ENCODE measurements around the gene ARPP21. TPM values are rescaled to one million over a fixed set of nuclear protein-coding genes. Genes with fewer than 3 reads are reported as not detected.
A peak's percentile ranks its signal among the peaks of the same experiment; 100 is the strongest.
"Not testable (repeated sequence)": the region's sequence is repeated elsewhere in the genome, so short reads cannot be mapped to it uniquely, and the experiment has no call there.

The ARPP21 gene
- total RNA-seq, 1 donor from 2014 or later = 54.3 TPM

GRCh38 chr3:35784169-35784568 lies 144.8 kb downstream of the ARPP21 start:
- H3K4me1 ChIP-seq (ENCODE audit: control insufficient read depth in 3 of 3, insufficient read depth in 3 of 3, low read length in 3 of 3) = peaks cover 4 to 13% (median 10%) of the 10 kb centered on the region in 3 donors

DNA sequence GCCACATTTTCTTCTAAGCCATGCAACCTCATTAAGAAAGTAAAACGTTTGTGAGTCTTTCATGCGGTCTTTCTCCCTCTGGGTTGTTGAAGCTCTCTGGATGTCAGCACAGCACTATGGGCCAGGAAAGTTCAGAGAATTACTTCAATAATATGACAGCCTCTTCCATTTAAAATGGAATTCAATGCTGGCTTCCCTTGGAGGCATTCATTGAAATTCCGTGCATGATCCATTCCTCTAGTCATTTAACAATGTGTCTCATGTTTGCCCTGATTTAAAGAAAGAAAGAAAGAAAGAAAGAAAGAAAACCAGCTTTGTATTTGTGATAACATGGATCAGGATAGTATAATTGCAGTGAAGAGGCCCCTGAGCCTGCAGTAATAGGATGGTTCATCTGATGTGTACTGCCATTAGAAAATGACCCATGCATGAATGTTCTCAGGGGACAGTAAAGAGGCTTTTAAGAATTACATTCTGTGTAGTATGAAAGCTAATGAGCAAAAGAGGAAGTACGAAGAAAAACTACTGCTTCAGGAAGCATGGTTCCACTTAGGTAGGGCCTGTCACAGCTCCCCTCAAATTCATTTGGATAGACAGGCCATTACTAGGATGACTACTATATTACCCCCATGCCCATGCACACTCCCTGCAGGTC lies 146.0 kb downstream of the ARPP21 start:
- no peaks in the 10 kb centered on the region for H3K27me3 ChIP-seq (ENCODE audit: control insufficient read depth in 3 of 3, insufficient read depth in 3 of 3, low read length in 3 of 3)
- H3K4me1 ChIP-seq (ENCODE audit: control insufficient read depth in 3 of 3, insufficient read depth in 3 of 3, low read length in 3 of 3) = peaks cover 8 to 16% (median 13%) of the 10 kb centered on the region in 3 donors
- no peaks in the 10 kb centered on the region for H3K36me3 ChIP-seq (ENCODE audit: control insufficient read depth in 3 of 3, insufficient read depth in 3 of 3, low read length in 3 of 3)
- no peaks in the 10 kb centered on the region for H3K9me3 ChIP-seq (ENCODE audit: control insufficient read depth in 3 of 3, low read length in 3 of 3)
- H3K27ac ChIP-seq (ENCODE audit: low read depth, low read length) = no peak overlapping the region
- no peak overlapping the region for H3K4me3 ChIP-seq (ENCODE audit: low read length in 3 of 3)
- no peak overlapping the region for H3K9ac ChIP-seq (ENCODE audit: low read depth in 1 of 3, low read length in 3 of 3)

More at GRCh38 chr3:35784169-35784568, 144.8 kb downstream of the ARPP21 start:
- Histone ChIP-seq H3K9ac (ENCODE audit: low read depth in 1 of 3, low read length in 3 of 3) (no peak overlapping the region), H3K4me3 (ENCODE audit: low read length in 3 of 3) (no peak overlapping the region), H3K36me3 (ENCODE audit: control insufficient read depth in 3 of 3, insufficient read depth in 3 of 3, low read length in 3 of 3) (no peaks in the 10 kb centered on the region), H3K27ac (ENCODE audit: low read depth, low read length) (no peak overlapping the region), H3K9me3 (ENCODE audit: control insufficient read depth in 3 of 3, low read length in 3 of 3) (no peaks in the 10 kb centered on the region), H3K27me3 (ENCODE audit: control insufficient read depth in 3 of 3, insufficient read depth in 3 of 3, low read length in 3 of 3) (no peaks in the 10 kb centered on the region)

GRCh38 chr3:35787936-35788335 lies 148.6 kb downstream of the ARPP21 start:
- Histone ChIP-seq H3K4me1 (ENCODE audit: control insufficient read depth in 3 of 3, insufficient read depth in 3 of 3, low read length in 3 of 3) (peaks cover 8 to 16% (median 13%) of the 10 kb centered on the region in 3 donors), H3K4me3 (ENCODE audit: low read length in 3 of 3) (no peak overlapping the region)

DNA sequence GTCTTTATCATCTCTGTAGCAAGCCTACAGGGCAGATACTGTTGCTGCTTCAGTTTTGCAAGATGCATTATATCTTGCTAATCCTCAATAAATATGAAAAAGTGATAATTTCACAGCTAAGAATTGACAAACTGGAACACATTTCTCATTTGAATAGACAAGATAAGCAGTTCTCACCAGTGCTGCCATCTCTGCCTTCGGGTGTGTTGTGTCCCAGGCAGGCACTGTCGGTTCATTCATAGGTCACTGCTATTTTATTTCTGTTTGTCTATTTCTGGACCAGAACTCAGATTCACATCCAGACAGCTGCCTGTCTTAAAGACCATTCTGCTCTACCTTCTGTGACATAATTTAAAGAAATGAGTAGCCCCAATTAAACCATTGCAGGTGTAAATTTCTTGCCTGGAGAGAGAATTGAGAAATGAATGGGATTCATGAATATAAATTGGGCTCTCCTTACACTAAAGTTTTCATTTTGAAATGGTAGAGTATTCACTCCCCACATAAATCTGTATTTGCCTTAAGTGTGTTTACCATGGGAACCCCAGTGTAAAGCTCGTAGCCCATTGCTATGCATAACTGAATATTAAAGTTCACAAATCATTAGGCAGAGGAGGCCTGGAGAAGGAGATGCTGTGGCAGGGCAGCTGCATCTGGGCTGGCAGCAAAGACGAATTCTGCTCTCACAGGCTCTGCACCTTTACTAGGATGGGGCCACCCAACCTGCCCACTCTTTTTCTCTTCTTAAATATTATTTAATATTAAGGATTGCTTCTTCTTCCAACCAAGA lies 149.9 kb downstream of the ARPP21 start:
- no peaks in the 10 kb centered on the region for H3K27me3 ChIP-seq (ENCODE audit: control insufficient read depth in 3 of 3, insufficient read depth in 3 of 3, low read length in 3 of 3)
- peak overlapping the region in 1 of 3 donors; percentile 36 for H3K9ac ChIP-seq (ENCODE audit: low read depth in 1 of 3, low read length in 3 of 3)
- H3K9me3 ChIP-seq (ENCODE audit: control insufficient read depth in 3 of 3, low read length in 3 of 3) = no peaks in the 10 kb centered on the region
- H3K4me1 ChIP-seq (ENCODE audit: control insufficient read depth in 3 of 3, insufficient read depth in 3 of 3, low read length in 3 of 3) = peaks cover 8 to 16% (median 13%) of the 10 kb centered on the region in 3 donors
- H3K36me3 ChIP-seq (ENCODE audit: control insufficient read depth in 3 of 3, insufficient read depth in 3 of 3, low read length in 3 of 3) = peaks cover 3 to 18% (median 6%) of the 10 kb centered on the region in 3 donors
- H3K27ac ChIP-seq (ENCODE audit: low read depth, low read length) = peak overlapping the region; percentile 49
- H3K4me3 ChIP-seq (ENCODE audit: low read length in 3 of 3) = peak overlapping the region in 1 of 3 donors; percentile 38

More at GRCh38 chr3:35787936-35788335, 148.6 kb downstream of the ARPP21 start:
- peak overlapping the region; percentile 36 for H3K27ac ChIP-seq (ENCODE audit: low read depth, low read length)
- no peak overlapping the region for H3K9ac ChIP-seq (ENCODE audit: low read depth in 1 of 3, low read length in 3 of 3)
- no peaks in the 10 kb centered on the region for H3K9me3 ChIP-seq (ENCODE audit: control insufficient read depth in 3 of 3, low read length in 3 of 3)
- peaks cover 0 to 6% (median 3%) of the 10 kb centered on the region in 3 donors for H3K36me3 ChIP-seq (ENCODE audit: control insufficient read depth in 3 of 3, insufficient read depth in 3 of 3, low read length in 3 of 3)
- no peaks in the 10 kb centered on the region for H3K27me3 ChIP-seq (ENCODE audit: control insufficient read depth in 3 of 3, insufficient read depth in 3 of 3, low read length in 3 of 3)

DNA sequence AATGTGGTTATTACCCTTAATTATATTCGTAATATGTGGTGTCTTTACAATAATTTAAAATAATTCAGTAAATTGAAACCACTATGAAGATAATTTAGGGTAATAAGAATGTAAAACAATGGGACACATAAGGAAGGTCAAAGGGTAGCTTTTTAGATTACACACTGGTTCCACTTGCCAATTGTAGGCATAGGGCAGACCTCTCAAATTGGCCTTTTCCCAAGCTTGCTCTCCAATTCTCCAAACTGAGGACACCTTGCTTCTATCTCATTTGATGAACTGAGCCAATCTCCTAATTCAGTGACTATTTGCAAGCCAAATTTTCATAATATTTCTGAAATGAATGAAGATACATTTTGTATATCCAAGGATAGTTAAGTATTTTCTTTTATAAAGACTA lies 151.4 kb downstream of the ARPP21 start:
- H3K36me3 ChIP-seq (ENCODE audit: control insufficient read depth in 3 of 3, insufficient read depth in 3 of 3, low read length in 3 of 3) = peaks cover 5 to 23% (median 6%) of the 10 kb centered on the region in 3 donors
- H3K9ac ChIP-seq (ENCODE audit: low read depth in 1 of 3, low read length in 3 of 3) = no peak overlapping the region
- no peaks in the 10 kb centered on the region for H3K27me3 ChIP-seq (ENCODE audit: control insufficient read depth in 3 of 3, insufficient read depth in 3 of 3, low read length in 3 of 3)
- peaks cover 8 to 16% (median 13%) of the 10 kb centered on the region in 3 donors for H3K4me1 ChIP-seq (ENCODE audit: control insufficient read depth in 3 of 3, insufficient read depth in 3 of 3, low read length in 3 of 3)
- no peaks in the 10 kb centered on the region for H3K9me3 ChIP-seq (ENCODE audit: control insufficient read depth in 3 of 3, low read length in 3 of 3)
- no peak overlapping the region for H3K27ac ChIP-seq (ENCODE audit: low read depth, low read length)
- H3K4me3 ChIP-seq (ENCODE audit: low read length in 3 of 3) = no peak overlapping the region

DNA sequence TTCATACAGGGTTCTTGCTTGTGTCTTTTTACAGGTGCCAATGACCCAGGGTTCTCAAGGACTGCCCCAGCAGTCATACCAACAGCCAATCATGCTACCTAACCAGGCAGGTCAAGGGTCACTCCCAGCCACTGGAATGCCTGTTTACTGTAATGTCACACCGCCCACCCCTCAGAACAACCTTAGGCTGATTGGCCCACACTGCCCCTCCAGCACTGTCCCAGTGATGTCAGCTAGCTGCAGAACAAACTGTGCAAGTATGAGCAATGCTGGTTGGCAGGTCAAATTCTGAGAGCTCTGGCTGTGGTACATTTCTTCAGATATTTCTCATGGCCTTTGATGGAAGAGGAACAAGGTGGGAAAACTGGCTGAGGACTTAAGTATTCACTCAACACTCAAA lies 154.3 kb downstream of the ARPP21 start:
- Histone ChIP-seq H3K27ac (ENCODE audit: low read depth, low read length) (no peak overlapping the region), H3K36me3 (ENCODE audit: control insufficient read depth in 3 of 3, insufficient read depth in 3 of 3, low read length in 3 of 3) (peaks cover 5 to 23% (median 6%) of the 10 kb centered on the region in 3 donors), H3K4me3 (ENCODE audit: low read length in 3 of 3) (no peak overlapping the region)

GRCh38 chr3:35800960-35801459 lies 161.7 kb downstream of the ARPP21 start:
- no peaks in the 10 kb centered on the region for H3K36me3 ChIP-seq (ENCODE audit: control insufficient read depth in 3 of 3, insufficient read depth in 3 of 3, low read length in 3 of 3)
- no peaks in the 10 kb centered on the region for H3K27me3 ChIP-seq (ENCODE audit: control insufficient read depth in 3 of 3, insufficient read depth in 3 of 3, low read length in 3 of 3)
- no peak overlapping the region for H3K4me3 ChIP-seq (ENCODE audit: low read length in 3 of 3)
- no peaks in the 10 kb centered on the region for H3K9me3 ChIP-seq (ENCODE audit: control insufficient read depth in 3 of 3, low read length in 3 of 3)
- H3K9ac ChIP-seq (ENCODE audit: low read depth in 1 of 3, low read length in 3 of 3) = no peak overlapping the region
- H3K27ac ChIP-seq (ENCODE audit: low read depth, low read length) = no peak overlapping the region
- no peaks in the 10 kb centered on the region for H3K4me1 ChIP-seq (ENCODE audit: control insufficient read depth in 3 of 3, insufficient read depth in 3 of 3, low read length in 3 of 3)

More for the DNA sequence above, 154.3 kb downstream of the ARPP21 start:
- peaks cover 3 to 4% (median 3%) of the 10 kb centered on the region in 3 donors for H3K4me1 ChIP-seq (ENCODE audit: control insufficient read depth in 3 of 3, insufficient read depth in 3 of 3, low read length in 3 of 3)
- H3K27me3 ChIP-seq (ENCODE audit: control insufficient read depth in 3 of 3, insufficient read depth in 3 of 3, low read length in 3 of 3) = no peaks in the 10 kb centered on the region
- no peaks in the 10 kb centered on the region for H3K9me3 ChIP-seq (ENCODE audit: control insufficient read depth in 3 of 3, low read length in 3 of 3)
- no peak overlapping the region for H3K9ac ChIP-seq (ENCODE audit: low read depth in 1 of 3, low read length in 3 of 3)

DNA sequence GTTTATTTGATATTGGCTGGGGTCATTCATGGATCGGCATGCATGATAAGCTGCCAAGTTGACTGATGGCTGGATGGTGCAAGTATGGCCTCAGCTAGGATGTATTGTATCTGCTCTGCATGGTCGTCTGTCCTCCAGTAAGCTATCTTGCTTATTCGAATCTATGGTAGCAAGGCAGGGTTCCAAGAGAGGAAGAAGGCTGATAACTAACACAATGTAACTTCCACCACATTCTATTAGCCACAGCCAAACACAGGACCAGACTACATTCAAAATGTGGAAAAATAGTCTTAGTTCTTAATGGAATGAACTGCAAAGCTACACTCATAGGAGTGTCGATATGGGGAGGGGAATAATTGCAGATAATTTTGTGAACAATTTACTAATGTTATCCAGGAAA lies 175.2 kb downstream of the ARPP21 start:
- H3K4me3 ChIP-seq (ENCODE audit: low read length in 3 of 3) = no peak overlapping the region
- H3K9me3 ChIP-seq (ENCODE audit: control insufficient read depth in 3 of 3, low read length in 3 of 3) = no peaks in the 10 kb centered on the region
- no peak overlapping the region for H3K9ac ChIP-seq (ENCODE audit: low read depth in 1 of 3, low read length in 3 of 3)
- H3K27me3 ChIP-seq (ENCODE audit: control insufficient read depth in 3 of 3, insufficient read depth in 3 of 3, low read length in 3 of 3) = no peaks in the 10 kb centered on the region
- no peak overlapping the region for H3K27ac ChIP-seq (ENCODE audit: low read depth, low read length)
- no peaks in the 10 kb centered on the region for H3K36me3 ChIP-seq (ENCODE audit: control insufficient read depth in 3 of 3, insufficient read depth in 3 of 3, low read length in 3 of 3)
- H3K4me1 ChIP-seq (ENCODE audit: control insufficient read depth in 3 of 3, insufficient read depth in 3 of 3, low read length in 3 of 3) = no peaks in the 10 kb centered on the region

GRCh38 chr3:35815796-35816195 lies 176.5 kb downstream of the ARPP21 start:
- not testable (repeated sequence) for H3K4me3 ChIP-seq (ENCODE audit: low read length in 3 of 3); H3K27me3 ChIP-seq (ENCODE audit: control insufficient read depth in 3 of 3, insufficient read depth in 3 of 3, low read length in 3 of 3); H3K9ac ChIP-seq (ENCODE audit: low read depth in 1 of 3, low read length in 3 of 3); H3K4me1 ChIP-seq (ENCODE audit: control insufficient read depth in 3 of 3, insufficient read depth in 3 of 3, low read length in 3 of 3); H3K9me3 ChIP-seq (ENCODE audit: control insufficient read depth in 3 of 3, low read length in 3 of 3); H3K36me3 ChIP-seq (ENCODE audit: control insufficient read depth in 3 of 3, insufficient read depth in 3 of 3, low read length in 3 of 3); H3K27ac ChIP-seq (ENCODE audit: low read depth, low read length)

DNA sequence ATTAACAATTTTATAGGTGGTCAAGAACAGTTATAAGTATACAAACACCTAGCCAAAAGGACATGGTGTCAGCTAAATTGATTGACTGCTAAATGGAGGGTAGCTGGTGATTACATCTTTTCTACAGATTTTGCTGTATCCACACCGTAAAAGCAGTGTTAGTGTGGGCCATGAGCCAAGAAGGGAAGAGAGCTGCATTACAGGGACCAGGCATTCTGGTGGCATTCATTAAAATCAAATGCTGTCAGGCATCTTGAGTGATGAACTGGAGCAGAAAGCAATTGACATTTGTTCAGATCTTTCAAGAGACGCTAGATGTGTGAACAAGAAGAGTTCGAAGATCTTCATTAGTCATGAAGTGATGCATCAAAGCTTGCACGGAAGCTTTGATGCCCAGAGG lies 177.9 kb downstream of the ARPP21 start:
- Histone ChIP-seq H3K27me3 (ENCODE audit: control insufficient read depth in 3 of 3, insufficient read depth in 3 of 3, low read length in 3 of 3) (no peaks in the 10 kb centered on the region), H3K9me3 (ENCODE audit: control insufficient read depth in 3 of 3, low read length in 3 of 3) (no peaks in the 10 kb centered on the region), H3K4me1 (ENCODE audit: control insufficient read depth in 3 of 3, insufficient read depth in 3 of 3, low read length in 3 of 3) (no peaks in the 10 kb centered on the region), H3K36me3 (ENCODE audit: control insufficient read depth in 3 of 3, insufficient read depth in 3 of 3, low read length in 3 of 3) (no peaks in the 10 kb centered on the region), H3K4me3 (ENCODE audit: low read length in 3 of 3) (no peak overlapping the region), H3K9ac (ENCODE audit: low read depth in 1 of 3, low read length in 3 of 3) (no peak overlapping the region), H3K27ac (ENCODE audit: low read depth, low read length) (no peak overlapping the region)
